Lower lobe of right lung (tissue), 2 donors: ENCODE data around the gene APCDD1. TPM values are rescaled to one million over a fixed set of nuclear protein-coding genes. Genes with fewer than 3 reads are reported as not detected.
"Not testable (repeated sequence)": the region's sequence is repeated elsewhere in the genome, so short reads cannot be mapped to it uniquely, and the experiment has no call there.

Source experiments
- ATAC-seq, 2 donors: fragments of 200-7000 bp; cut with Tn5 transposase; one replicate each; pipeline ENCODE4 v1.9.1; 2020 to 2022; ENCODE audit warnings: mild to moderate bottlenecking in 2 of 2, moderate library complexity in 2 of 2
- DNase-seq: peaks from one replicate; pipeline ENCODE4 v3.0.0-alpha.2; 2020
- H3K27ac ChIP-seq: fragments of 200-600 bp; one replicate; pipeline ENCODE4 v1.8.0; 2022
- H3K27me3 ChIP-seq: fragments of 200-600 bp; one replicate; pipeline ENCODE4 v1.8.0; 2022; ENCODE audit warnings: low read depth
- H3K36me3 ChIP-seq: fragments of 200-600 bp; one replicate; pipeline ENCODE4 v1.8.0; 2022; ENCODE audit warnings: mild to moderate bottlenecking
- H3K4me1 ChIP-seq: fragments of 200-600 bp; one replicate; pipeline ENCODE4 v1.8.0; 2022
- H3K4me3 ChIP-seq: fragments of 200-600 bp; one replicate; pipeline ENCODE4 v1.8.0; 2022; ENCODE audit warnings: mild to moderate bottlenecking
- H3K9me3 ChIP-seq: fragments of 200-600 bp; one replicate; pipeline ENCODE4 v1.8.0; 2022
- CTCF ChIP-seq: fragments of 200-600 bp; IDR thresholded peaks from one replicate; pipeline ENCODE4 v1.8.0; 2022; ENCODE audit warnings: antibody characterized with exemption, mild to moderate bottlenecking
- intact Hi-C: fragments of 100-400 bp; cut with DNase I; formaldehyde crosslinking; loops from one replicate; pipeline ENCODE4 v1.11.0; 2022
- total RNA-seq: library from RNA; stranded (reverse); fragmentation: NEBNext Ultra II Directional; extraction: Animal tissue kit (Norgen Biotek cat#: 25700); gene quantifications from one replicate; pipeline ENCODE4 v1.2.1, GENCODE V29; 2021
- donor health status: DM: no; HTN: yes; CAD: no; lungs with severe emphysema.

The APCDD1 gene
- total RNA-seq, 1 donor from 2014 or later: 33.4 TPM

- no peak for TF ChIP-seq CTCF
These were observed 50.3 kb downstream of the APCDD1 start for GRCh38 chr18:10504723-10505122.

DNA sequence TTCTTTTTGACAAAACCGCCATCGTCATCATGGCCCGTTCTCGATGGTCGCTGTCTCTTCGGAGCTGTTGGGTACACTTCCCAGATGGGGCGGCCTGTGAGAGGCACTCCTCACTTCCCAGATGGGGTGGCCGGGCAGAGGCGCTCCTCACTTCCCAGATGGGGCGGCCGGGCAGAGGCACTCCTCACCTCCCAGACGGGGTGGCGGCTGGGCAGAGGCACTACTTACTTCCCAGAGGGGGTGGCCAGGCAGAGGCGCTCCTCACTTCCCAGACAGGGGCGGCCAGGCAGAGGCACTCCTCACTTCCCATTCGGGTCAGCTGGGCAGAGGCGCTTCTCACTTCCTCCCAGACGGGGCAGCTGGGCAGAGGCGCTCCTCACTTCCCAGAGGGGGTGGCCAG lies 51.5 kb downstream of the APCDD1 start:
- H3K4me1 ChIP-seq, H3K27me3 ChIP-seq, H3K36me3 ChIP-seq, intact Hi-C loops, ATAC-seq, H3K4me3 ChIP-seq, H3K27ac ChIP-seq, DNase-seq: not testable (repeated sequence)
- peaks cover 23% of the 10 kb centered on the region for H3K9me3 ChIP-seq

More at GRCh38 chr18:10504723-10505122, 50.3 kb downstream of the APCDD1 start:
- no peaks in the 10 kb centered on the region for H3K36me3 ChIP-seq
- H3K4me3 ChIP-seq: no peak overlapping the region
- intact Hi-C loops: no loop called here
- ATAC-seq: no peak
- no peak overlapping the region for H3K27ac ChIP-seq
- peaks cover 23% of the 10 kb centered on the region for H3K9me3 ChIP-seq
- no peaks in the 10 kb centered on the region for H3K4me1 ChIP-seq
- H3K27me3 ChIP-seq: no peaks in the 10 kb centered on the region
- DNase-seq: no peak

DNA sequence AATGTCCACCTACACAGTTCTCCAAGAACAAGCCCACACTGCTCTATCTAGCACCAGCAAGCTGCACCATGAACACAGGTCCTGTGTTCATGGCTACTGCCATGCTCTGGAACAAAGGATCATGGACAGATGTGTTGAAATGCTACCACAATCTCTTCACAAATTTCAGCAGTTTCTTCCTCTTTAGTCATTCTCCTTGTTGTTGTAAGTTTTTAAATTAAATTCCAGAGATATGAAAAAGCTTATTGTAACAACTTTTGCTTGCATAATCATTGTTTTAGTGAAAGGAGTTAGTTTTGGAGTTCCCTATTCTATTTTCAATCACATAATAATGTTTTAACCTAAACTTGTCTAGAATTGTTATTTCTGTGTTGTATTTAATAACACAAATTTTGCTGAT lies 54.2 kb downstream of the APCDD1 start:
- intact Hi-C loops: no loop called here
- no peaks in the 10 kb centered on the region for H3K36me3 ChIP-seq

GRCh38 chr18:10511236-10511635 lies 56.8 kb downstream of the APCDD1 start:
- H3K36me3 ChIP-seq: no peaks in the 10 kb centered on the region
- no peak for ATAC-seq
- no peak for TF ChIP-seq CTCF
- no peaks in the 10 kb centered on the region for H3K27me3 ChIP-seq
- peaks cover 14% of the 10 kb centered on the region for H3K9me3 ChIP-seq
- no peak for DNase-seq
- no peak overlapping the region for H3K4me3 ChIP-seq
- intact Hi-C loops: no loop called here
- H3K4me1 ChIP-seq: no peaks in the 10 kb centered on the region
- no peak overlapping the region for H3K27ac ChIP-seq

More for the DNA sequence above, 54.2 kb downstream of the APCDD1 start:
- Histone ChIP-seq H3K4me3 (no peak overlapping the region), H3K4me1 (no peaks in the 10 kb centered on the region), H3K27me3 (no peaks in the 10 kb centered on the region), H3K9me3 (peaks cover 23% of the 10 kb centered on the region), H3K27ac (no peak overlapping the region)
- DNase-seq (no peak), ATAC-seq (no peak)
- TF ChIP-seq CTCF: no peak

DNA sequence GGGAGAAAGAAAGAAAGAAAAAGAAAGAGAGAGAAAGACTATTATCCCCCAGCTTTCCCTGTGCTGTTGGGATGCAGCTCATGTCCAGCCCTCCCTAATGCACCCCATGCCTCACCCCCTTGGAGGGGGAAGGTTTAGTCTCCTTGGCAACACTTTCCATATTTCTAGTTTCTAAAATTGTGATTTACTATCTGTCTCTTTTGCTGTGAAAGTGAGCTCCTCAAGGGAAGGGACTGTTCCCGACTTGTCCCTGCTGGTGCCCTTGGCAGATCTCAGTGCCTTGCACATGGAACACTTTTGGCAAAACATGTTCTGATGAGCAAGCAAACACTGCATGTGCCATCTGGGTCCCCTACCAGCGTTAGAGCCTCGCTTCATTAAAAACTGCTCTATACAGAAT lies 59.6 kb downstream of the APCDD1 start:
- no peak for TF ChIP-seq CTCF
- Histone ChIP-seq H3K4me1 (peaks cover 11% of the 10 kb centered on the region), H3K9me3 (no peaks in the 10 kb centered on the region), H3K27ac (no peak overlapping the region), H3K27me3 (no peaks in the 10 kb centered on the region), H3K4me3 (no peak overlapping the region), H3K36me3 (no peaks in the 10 kb centered on the region)
- DNase-seq: no peak
- intact Hi-C loops: no loop called here
- peak in 1 of 2 donors; percentile 29 for ATAC-seq

GRCh38 chr18:10514601-10515000 lies 60.2 kb downstream of the APCDD1 start:
- peaks cover 17% of the 10 kb centered on the region for H3K4me1 ChIP-seq
- no peaks in the 10 kb centered on the region for H3K9me3 ChIP-seq
- no peaks in the 10 kb centered on the region for H3K36me3 ChIP-seq
- ATAC-seq (no peak), DNase-seq (no peak)
- intact Hi-C loops: no loop called here
- no peak overlapping the region for H3K4me3 ChIP-seq
- no peaks in the 10 kb centered on the region for H3K27me3 ChIP-seq
- H3K27ac ChIP-seq: no peak overlapping the region
- no peak for TF ChIP-seq CTCF
